ENCODE data around the gene CGB3.

- no peak for TF ChIP-seq POLR2AphosphoS5 (IDR thresholded peaks at IDR 0.05; ENCODE audit: low read depth)
- no peak for TF ChIP-seq CTCF (IDR thresholded peaks at IDR 0.05; ENCODE audit: insufficient read depth, low read length)
- TF ChIP-seq GABPA (IDR thresholded peaks at IDR 0.05; ENCODE audit: low read depth): no peak
- TF ChIP-seq REST (IDR thresholded peaks at IDR 0.05; ENCODE audit: insufficient replicate concordance, low read depth): no peak
Measured at GRCh38 chr19:49057636-49058234, 33.6 kb upstream of the CGB3 start, which contains the start of gene CGB7.
